Stimulated activated CD4-positive, alpha-beta T cell treated with anti-CD3 and anti-CD28 coated beads, Interleukin-4, amount 100 ng/mL, for 24 hours (primary cell): ENCODE results near the gene FOS.
A peak's percentile ranks its signal among the peaks of the same experiment; 100 is the strongest.
"Not testable (repeated sequence)": the region's sequence is repeated elsewhere in the genome, so short reads cannot be mapped to it uniquely, and the experiment has no call there.

ENCODE experiments used
- DNase-seq: peaks from one replicate; pipeline ENCODE4 v3.0.0-alpha.2; 2020

The FOS gene

DNA sequence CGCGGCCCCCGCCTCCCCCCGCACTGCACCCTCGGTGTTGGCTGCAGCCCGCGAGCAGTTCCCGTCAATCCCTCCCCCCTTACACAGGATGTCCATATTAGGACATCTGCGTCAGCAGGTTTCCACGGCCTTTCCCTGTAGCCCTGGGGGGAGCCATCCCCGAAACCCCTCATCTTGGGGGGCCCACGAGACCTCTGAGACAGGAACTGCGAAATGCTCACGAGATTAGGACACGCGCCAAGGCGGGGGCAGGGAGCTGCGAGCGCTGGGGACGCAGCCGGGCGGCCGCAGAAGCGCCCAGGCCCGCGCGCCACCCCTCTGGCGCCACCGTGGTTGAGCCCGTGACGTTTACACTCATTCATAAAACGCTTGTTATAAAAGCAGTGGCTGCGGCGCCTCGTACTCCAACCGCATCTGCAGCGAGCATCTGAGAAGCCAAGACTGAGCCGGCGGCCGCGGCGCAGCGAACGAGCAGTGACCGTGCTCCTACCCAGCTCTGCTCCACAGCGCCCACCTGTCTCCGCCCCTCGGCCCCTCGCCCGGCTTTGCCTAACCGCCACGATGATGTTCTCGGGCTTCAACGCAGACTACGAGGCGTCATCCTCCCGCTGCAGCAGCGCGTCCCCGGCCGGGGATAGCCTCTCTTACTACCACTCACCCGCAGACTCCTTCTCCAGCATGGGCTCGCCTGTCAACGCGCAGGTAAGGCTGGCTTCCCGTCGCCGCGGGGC is at the start of gene FOS:
FOS (plus strand) TSS at position 407 of the 731 bp plus-strand sequence; CDS start at position 562, 155 bp downstream.
- peak; percentile 90 for DNase-seq

DNA sequence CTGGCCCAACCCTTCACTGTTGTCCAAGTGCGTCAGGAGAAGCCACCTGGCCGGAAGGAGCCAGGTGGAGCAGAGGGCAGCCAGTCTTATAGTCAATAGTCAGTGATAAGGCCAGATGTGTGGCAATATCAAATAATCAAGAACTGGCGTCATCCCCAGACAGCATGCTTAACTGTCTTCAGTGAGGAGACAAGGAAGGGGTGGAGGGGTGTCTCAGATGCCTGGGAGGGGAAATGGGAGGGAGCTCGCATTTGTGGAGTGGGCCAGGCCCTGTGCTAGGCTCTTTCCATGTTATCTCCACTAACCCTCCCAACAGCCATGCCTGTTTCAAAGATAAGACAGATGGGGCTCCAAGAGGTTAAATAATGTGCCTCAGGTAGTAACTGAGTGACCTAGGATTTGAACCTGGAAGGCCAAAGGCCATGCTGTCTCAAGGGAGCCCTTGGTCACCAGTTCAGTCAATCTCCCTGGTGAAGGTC is 48.9 kb upstream of the FOS start:
- DNase-seq, result no peak

DNA sequence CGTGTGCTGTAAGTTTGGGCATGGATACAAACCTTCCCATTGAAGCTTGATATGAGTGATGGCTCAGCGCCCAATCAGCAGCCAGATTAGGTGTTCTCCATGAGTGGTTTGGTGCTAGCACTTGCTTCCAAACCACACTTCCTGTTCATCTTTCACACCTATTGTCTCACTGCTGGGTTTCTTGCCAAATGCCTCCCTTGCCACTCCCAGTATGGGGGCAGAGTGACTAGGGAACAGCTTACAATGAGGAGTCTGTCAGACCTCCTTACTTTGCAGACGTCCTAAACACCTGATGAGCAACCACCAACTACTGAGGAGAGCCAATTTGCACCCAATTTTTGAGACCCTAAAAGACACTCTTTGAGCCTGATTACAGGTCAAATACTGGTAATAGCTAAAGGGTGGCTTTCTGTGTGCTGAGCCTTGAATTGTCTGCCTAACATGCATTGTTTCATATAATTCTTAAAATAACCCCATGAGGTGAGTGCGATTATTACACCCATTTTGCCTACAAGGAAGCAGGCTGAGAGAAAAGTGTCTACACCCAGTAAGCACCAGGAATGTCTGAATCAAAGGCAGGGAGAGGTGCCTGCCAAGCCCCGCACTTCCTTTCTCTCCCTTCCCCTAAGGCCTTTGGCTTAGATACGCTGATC is 48.4 kb upstream of the FOS start:
- DNase-seq, result peak; percentile 45

DNA sequence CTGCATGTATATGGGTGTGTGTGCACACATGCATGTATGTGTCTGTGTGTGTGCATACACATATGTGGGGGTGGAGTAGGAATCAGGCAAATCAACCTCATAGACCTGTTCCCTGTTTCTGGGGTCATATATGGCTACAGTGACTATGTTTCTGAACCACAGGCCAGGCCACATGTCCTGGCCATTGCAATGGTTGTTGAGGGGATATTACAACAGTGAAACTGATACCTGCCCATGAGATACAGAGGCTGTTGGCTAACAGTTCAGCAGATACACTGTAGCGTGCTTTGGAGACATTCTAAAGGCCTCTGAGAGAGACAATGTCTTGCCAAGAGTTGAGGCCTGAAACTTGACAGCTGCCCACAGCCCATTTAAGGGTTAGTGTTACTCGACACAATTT is 47.3 kb upstream of the FOS start:
- no peak for DNase-seq

DNA sequence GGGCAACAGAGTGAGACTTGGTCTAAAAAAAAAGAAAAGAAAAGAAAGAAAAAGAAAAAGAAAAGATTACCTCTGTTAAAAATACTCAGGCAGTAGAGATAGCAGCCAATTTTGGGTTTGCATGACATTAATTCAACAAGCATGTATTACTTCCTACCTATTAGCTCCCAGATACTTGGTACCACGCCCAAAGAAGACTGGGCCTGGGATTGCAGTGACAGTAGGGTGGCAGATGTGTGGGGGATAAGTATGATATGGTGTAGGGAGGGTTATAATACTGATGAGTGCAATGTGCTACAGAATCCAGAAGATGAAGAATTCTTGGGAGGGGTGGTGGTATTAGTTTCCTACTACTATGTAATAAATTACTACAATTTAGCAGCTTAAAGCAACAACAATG is 46.4 kb upstream of the FOS start:
- no peak for DNase-seq

DNA sequence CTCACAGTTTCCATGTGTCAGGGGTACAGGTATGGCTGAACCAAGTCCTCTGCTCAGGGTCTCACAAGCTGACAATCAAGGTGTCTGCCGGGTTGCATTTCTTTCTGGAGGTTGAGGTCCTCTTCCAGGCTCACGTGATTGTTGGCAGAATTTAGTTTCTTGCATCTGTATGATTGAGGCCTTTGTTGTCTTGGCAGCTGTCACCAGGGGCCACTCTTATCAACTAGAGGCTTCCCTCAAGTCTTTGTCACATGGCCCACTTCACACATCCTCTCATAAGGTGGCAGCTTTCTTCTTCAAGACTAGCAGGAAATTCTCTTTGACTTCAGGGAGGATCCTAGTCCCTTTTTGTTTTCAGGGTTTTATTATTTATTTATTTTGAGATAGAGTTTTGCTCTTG is 46.0 kb upstream of the FOS start:
- peak; percentile 19 for DNase-seq

DNA sequence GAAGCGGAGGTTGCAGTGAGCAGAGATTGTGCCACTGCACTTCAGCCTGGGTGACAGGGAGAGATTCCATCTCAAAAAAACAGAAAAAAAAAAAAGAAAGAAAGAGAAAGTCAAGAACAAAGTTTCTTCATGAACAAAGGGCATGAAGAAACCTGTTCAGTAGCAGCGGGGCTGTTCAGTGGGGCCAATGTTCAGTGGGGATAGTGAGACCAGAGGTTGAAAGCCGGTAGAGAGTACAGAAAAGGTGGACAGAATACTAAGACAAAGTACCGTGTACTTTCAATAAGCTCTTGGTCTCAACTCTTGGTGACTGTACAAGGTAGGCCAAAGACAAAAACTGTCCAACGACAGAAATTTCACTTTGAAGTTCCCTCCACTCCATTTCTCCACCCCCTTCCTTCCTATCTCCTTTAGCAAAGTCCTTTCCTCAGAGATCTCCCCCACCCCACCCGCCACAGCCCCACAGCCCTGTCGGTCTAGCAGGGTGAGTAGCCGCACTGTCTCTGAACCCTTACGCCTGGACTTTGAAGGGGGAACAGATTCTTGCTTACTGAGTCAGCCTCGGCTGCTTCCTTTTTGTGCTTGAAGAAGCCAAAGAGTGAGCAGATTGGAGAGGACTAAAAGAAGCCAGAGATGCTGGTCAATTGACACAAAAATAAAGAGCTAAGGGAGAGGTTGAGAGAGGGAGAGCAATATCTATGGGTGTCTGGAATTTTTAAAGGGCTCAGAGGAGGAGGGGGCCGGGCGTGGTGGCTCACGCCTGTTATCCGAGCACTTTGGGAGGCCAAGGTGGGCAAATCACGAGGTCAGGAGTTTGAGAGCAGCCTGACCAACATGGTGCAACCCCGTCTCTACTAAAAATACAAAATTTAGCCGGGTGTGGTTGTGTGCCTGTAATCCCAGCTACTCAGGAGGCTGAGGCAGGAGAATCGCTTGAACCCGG is 44.2 kb upstream of the FOS start:
- no peak for DNase-seq

DNA sequence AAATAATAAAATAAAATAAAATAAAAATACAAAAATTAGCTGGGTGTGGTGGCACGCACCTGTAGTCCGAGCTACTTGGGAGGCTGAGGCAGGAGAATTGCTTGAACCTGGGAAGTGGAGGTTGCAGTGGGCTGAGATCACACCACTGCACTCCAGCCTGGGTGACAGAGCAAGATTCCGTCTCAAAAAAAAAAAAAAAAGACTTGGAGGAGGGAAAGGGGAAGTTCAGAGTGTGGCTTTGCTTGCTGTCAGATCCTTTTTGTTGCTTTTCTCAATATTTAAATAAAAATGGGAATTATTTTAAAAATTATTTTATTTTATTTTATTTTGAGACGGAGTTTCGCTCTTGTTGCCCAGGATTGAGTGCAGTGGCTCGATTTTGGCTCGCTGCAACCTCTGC is 43.4 kb upstream of the FOS start:
- DNase-seq, result not testable (repeated sequence)

DNA sequence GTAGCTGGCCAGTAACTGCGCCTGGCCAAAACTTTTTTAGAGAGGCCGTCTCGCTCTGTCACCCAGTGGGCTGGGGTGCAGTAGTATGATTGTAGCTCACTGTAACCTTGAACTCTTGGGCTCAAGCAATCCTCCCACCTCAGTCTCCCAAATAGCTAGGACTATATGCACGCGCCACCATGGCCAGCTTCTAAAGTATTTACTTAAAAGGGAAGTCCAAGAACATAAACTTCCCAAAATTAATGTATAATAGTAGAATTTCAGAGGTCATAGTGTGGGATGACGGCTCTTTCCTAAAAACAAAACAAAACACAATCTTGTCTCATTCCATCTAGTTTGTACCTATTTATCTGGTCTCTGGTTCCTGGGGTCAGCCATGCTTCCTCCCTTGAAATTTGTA is 42.2 kb upstream of the FOS start:
- DNase-seq, result no peak

DNA sequence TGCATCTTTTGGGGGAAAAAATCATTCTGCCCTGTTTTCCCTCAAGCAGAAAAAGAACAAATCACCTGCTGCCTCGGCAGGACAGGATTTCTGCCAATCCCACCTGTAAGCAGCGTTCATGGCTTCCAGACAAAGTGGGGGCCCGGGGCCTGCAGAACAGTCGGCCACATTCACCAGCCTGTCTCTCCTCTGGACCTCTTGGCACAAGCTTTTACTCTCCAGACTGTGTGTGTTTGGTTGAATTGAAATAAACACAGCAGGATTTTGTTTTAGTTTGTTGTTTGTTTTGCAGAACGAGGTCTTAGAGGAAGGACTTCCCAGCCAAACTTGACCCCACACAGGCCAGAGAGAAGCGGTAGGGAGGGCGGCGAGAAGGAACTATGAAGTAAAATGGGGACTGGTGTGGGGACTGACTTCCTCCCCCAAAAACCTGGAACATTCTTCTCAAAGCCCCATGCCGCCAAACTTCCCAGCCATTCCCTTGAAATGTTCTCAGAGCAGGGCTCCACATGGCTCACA is 41.7 kb upstream of the FOS start:
- no peak for DNase-seq

DNA sequence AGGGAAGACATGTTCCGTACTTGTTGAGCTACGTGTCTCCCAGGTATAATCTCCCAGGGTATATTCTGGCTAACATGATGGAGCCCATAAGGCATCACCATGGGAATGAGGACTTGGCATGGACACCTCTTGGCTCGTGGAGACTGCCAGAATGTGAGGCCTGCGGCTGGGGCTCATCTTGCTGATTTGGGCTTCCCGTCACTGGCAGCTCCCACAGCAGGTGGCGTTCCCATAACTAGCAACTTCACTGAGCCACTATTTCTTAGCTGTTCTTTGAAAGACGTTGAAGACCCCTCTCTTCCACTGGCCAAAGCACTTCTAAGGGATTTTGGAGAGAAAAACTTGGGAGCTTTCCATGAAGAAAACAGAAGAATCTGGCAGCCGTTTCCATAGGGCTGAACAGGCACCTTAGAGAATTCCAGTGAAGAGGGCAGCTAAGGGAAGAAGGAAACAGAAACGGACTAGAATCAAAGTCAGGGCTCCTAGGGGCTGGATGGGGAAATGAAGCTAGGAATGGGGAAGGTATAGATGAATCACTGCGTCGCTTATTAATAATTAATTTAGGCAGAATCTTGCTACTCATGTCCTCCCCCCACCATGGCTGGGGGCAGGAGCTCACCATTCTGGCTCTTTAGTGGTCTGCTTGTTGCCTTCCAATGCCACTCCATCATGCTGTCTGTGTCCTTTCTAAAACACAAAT is 39.7 kb upstream of the FOS start:
- DNase-seq, result no peak

DNA sequence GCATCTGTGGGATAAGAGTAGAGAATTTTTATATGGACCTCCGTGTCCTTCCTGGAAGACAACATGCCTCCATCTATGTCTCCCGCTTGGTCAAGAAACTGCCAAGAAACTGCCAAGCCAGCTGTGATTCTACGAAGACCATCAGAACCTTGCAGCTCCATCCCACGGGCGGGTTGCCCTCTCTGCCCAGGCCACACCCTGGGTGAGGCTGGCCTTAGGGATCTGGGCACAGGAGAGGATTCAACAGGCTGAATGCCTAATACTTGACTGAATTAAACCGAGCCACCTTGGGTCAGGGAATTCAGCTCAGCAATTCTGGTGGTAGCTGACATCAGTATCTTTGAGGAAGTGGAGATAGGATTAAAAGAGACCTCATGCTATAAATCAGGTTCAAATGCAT is 37.8 kb upstream of the FOS start:
- DNase-seq, result no peak

DNA sequence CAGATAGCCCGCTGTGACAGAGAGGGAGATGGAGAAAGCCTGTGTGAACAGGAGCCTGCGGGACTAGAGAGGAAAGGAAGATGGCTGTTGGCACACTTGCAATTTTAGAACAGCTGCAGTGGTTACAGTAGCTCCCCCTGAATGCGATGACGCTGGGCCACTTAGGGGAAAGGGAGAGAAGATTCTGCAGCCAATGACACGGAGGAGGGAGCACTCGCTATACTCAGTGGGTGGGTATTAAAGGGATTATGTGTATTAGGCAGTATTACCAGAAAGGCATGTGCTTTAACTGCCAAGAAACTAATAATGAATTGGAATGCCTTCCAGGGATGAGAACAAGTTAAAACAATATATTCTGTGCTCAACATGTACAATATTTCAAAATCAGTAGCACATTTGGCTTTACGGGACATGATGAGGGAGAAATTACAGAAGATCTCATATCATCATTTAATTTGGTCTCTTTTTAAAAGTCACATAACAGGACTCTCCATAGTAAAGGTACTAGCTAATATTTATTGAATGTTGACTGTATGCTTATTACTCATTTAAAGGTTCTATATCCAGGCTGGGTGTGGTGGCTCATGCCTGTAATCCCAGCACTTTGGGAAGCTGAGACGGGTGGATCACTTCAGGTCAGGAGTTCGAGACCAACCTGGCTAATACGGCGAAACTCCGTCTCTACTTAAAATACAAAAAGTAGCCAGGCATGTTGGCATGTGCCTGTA is 35.9 kb upstream of the FOS start:
- DNase-seq, result no peak

DNA sequence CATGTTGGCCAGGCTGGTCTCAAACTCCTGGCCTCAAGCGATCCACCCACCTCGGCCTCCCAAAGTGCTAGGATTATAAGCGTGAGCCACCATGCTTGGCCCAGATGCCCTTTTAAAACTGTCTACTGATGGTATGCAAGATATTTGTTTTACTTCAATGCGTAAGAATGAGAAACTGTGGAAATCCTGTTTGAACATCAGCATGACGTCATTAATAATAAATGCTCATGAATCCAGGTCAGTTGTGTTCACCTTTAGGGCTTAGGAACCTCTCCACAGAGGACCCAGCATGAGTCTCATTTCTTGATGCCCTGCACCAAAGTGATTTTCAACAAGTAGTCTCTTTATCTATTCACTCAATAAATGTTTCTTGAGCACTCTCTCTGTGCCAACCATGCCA is 34.5 kb upstream of the FOS start:
- DNase-seq, result no peak

DNA sequence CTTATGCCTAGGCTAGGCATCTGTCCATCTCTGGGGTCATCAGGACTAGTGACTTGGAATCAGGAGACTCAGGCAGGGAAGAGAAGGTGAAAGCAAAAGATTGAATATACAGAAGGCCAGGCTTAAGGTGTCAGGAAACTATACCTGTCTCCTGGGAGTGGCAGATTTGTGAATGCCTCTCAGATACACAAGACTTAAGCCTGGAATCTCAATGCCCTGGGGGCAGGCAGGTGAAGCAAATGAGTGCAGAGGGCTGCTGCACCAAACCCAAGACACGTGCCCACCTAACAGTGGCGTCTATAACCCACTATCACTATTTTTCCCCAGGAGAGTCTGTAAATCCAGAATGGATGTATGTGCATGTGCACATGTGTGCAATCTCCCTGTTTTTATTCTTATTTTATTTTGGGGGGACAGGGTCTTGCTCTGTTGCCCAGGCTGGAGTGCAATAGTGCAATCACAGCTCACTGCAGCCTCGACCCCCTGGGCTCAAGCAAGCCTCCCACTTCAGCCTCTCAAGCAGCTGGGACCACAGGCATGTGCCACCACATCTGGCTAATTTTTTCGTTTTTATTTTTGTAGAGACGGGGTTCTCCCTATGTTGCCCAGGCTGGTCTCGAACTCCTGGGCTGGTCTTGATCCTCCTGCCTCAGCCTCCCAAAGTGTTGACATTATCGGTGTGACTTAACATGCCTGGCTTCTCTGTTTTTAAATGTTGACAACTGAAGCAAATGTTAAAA is 31.9 kb upstream of the FOS start:
- no peak for DNase-seq

DNA sequence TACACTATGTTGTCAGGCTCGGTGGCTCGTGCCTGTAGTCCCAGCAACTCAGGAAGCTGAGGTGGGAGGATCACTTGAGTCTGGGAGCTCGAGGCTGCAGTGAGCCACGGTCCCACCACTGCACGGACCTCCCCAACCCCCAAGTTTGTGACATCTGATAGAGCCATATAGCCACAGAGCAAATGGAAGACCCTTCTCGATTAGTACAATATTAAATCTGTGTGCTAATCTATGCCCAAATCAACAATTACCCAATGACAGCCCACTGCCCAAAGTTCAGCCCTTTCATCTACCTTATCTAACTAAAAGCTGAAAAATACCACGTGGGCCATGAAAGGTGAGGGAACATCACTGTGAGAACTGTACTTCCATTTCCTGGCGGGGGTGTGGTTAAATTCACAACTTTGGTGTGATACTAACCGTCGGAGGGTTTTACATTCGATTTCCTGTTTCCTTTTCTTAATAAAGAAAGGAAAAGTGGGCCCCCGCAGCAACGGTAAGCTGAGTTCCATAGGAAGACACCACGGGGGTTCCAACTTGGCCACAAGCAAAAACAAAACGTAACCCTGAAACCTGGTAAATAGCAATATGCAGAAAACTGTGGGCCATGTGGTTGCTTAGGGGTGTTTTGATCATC is 31.2 kb upstream of the FOS start:
- peak; percentile 76 for DNase-seq

DNA sequence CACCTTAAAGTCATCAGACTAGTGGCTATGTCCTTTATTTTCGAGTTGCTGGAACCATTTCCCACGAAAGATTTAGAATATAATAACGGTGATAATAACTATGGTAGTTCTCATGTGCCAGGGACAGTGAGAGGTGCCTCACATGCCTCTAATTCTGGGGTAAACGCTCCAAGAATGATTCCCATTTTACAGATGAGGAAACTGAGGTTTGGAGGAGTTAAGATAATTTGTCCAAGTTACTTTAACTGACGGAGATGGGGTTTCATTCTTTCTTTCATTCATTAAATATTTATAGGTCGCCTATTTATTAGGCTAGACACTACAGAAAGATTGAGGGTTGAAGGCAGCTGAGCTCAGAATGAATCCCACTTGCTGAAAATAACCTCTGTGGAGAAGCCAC is 30.7 kb upstream of the FOS start:
- no peak for DNase-seq

DNA sequence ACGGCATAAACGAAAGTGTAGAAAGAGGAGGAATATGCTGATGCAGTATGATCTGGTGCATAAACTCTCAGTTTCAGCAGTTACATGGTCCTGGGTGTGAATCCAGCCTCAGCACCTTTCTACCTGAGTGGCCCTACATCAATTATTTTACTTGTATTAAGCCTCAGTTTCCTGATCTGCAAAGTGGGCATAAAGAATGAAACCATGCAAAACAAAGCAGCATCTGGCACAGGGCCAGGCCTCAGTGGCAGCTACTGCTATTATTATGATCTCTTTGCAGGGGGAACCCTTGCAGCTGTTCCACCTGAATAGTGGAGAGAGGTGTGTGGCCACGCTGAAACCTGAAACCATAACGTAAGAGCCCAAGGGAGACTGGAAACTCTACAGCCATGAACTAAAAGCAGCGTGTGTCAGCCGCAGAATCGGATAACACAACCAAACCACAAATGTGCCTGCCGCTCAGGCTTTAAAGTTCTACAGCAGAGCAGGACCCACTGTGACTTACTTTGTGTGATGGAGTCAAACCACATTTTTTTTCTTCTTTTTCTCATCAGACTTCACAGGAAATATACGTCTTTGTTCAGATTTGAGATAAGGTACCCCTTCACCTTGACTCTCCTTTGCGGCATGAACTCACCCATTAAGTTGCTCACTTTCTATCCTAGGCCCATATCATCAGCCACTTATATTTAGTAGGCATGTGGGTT is 29.2 kb upstream of the FOS start:
- peak; percentile 82 for DNase-seq

DNA sequence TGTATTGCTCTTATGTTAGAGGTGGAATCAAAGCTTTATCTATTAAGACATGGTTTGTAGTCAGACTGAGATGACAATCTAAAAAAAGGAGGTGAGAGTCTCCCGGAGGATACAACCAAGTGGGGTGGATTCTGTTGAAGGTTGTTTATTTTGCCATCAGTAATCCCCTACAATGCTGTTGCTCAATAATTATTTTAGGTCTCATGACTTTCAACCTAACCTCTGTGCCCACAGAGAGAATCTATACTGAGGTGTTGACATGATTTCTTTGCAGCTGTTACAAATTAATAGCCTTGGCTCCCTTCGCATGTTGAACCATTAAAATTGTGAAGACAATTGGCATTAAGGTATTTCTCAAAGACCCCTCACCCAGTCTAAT is 28.7 kb upstream of the FOS start:
- no peak for DNase-seq

DNA sequence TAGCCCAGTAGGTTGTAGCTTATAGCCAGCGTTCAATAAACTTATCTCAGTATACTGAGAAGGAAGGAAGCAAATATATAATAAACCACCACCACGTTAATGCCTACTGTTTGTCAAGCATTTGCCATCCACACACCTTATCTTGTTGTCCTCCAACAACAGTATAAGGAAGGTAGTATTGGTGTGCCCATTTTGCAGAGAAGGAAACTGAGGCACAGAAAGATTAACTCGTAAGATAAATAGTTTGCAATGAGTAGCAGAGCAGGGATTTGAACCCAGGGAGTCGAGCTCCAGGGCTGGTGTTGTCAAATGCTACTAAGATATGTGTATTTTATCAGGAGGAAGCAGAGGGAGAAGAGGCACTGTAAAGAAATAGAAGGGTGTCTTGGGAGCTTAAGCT is 27.8 kb upstream of the FOS start:
- DNase-seq, result no peak
